ENCODE data around the gene STRN.
"Not testable (repeated sequence)": the region's sequence is repeated elsewhere in the genome, so short reads cannot be mapped to it uniquely, and the experiment has no call there.

The STRN gene

GRCh38 chr2:36966370-36967235 is at the start of gene STRN:
Gene STRN, minus strand, starts transcription at chr2:36966536. Its CDS starts 73 bp downstream, at chr2:36966463.
- peak within 1 kb of the TSS; percentile 93 for H3K4me3 ChIP-seq (ENCODE audit: low read depth, low read length)

GRCh38 chr2:37013315-37013641 is 46.9 kb upstream of the STRN start:
- Histone ChIP-seq H3K4me1 (ENCODE audit: control insufficient read depth, insufficient read depth, low read length) (no peaks in the 10 kb centered on the region; the same call in 1 of the 2 replicates), H3K27me3 (ENCODE audit: control insufficient read depth, insufficient read depth, low read length) (no peaks in the 10 kb centered on the region), H3K4me3 (ENCODE audit: low read depth, low read length) (no peak overlapping the region), H3K27ac (ENCODE audit: low read depth, low read length) (no peak overlapping the region), H3K9me3 (ENCODE audit: control insufficient read depth, insufficient read depth, low read length) (no peaks in the 10 kb centered on the region), H3K36me3 (ENCODE audit: control insufficient read depth, insufficient read depth, low read length) (peaks cover 20% of the 10 kb centered on the region), H3K9ac (ENCODE audit: low read depth, low read length) (no peak overlapping the region)

More at GRCh38 chr2:36966370-36967235, at the start of gene STRN:
- Histone ChIP-seq H3K27ac (ENCODE audit: low read depth, low read length) (peak within 1 kb of the TSS; percentile 97), H3K9ac (ENCODE audit: low read depth, low read length) (peak within 1 kb of the TSS; percentile 79), H3K4me1 (ENCODE audit: control insufficient read depth, insufficient read depth, low read length) (peaks cover 48% of the 10 kb centered on the region), H3K9me3 (ENCODE audit: control insufficient read depth, insufficient read depth, low read length) (no peaks in the 10 kb centered on the region), H3K36me3 (ENCODE audit: control insufficient read depth, insufficient read depth, low read length) (no peaks in the 10 kb centered on the region), H3K27me3 (ENCODE audit: control insufficient read depth, insufficient read depth, low read length) (no peaks in the 10 kb centered on the region)

GRCh38 chr2:37011130-37011529 is 44.8 kb upstream of the STRN start:
- Histone ChIP-seq H3K9me3 (ENCODE audit: control insufficient read depth, insufficient read depth, low read length) (no peaks in the 10 kb centered on the region), H3K27me3 (ENCODE audit: control insufficient read depth, insufficient read depth, low read length) (no peaks in the 10 kb centered on the region), H3K27ac (ENCODE audit: low read depth, low read length) (peak overlapping the region; percentile 37), H3K4me3 (ENCODE audit: low read depth, low read length) (no peak overlapping the region), H3K9ac (ENCODE audit: low read depth, low read length) (no peak overlapping the region), H3K36me3 (ENCODE audit: control insufficient read depth, insufficient read depth, low read length) (peaks cover 22% of the 10 kb centered on the region), H3K4me1 (ENCODE audit: control insufficient read depth, insufficient read depth, low read length) (no peaks in the 10 kb centered on the region; the same call in 1 of the 2 replicates)

GRCh38 chr2:37005118-37005868 is 39.0 kb upstream of the STRN start:
- H3K27ac ChIP-seq (ENCODE audit: low read depth, low read length): no peak overlapping the region
- no peak overlapping the region for H3K9ac ChIP-seq (ENCODE audit: low read depth, low read length)
- no peaks in the 10 kb centered on the region for H3K27me3 ChIP-seq (ENCODE audit: control insufficient read depth, insufficient read depth, low read length)
- peaks cover 44% of the 10 kb centered on the region for H3K36me3 ChIP-seq (ENCODE audit: control insufficient read depth, insufficient read depth, low read length)
- H3K4me3 ChIP-seq (ENCODE audit: low read depth, low read length): no peak overlapping the region
- no peaks in the 10 kb centered on the region for H3K4me1 ChIP-seq (ENCODE audit: control insufficient read depth, insufficient read depth, low read length)
- H3K9me3 ChIP-seq (ENCODE audit: control insufficient read depth, insufficient read depth, low read length): no peaks in the 10 kb centered on the region

GRCh38 chr2:37000988-37001556 is 34.7 kb upstream of the STRN start:
- H3K4me1 ChIP-seq (ENCODE audit: control insufficient read depth, insufficient read depth, low read length): no peaks in the 10 kb centered on the region
- no peaks in the 10 kb centered on the region for H3K27me3 ChIP-seq (ENCODE audit: control insufficient read depth, insufficient read depth, low read length)
- H3K36me3 ChIP-seq (ENCODE audit: control insufficient read depth, insufficient read depth, low read length): peaks cover 46% of the 10 kb centered on the region
- H3K27ac ChIP-seq (ENCODE audit: low read depth, low read length): no peak overlapping the region
- H3K4me3 ChIP-seq (ENCODE audit: low read depth, low read length): no peak overlapping the region
- no peak overlapping the region for H3K9ac ChIP-seq (ENCODE audit: low read depth, low read length)
- H3K9me3 ChIP-seq (ENCODE audit: control insufficient read depth, insufficient read depth, low read length): no peaks in the 10 kb centered on the region

- H3K27ac ChIP-seq (ENCODE audit: low read depth, low read length): no peak overlapping the region
- H3K27me3 ChIP-seq (ENCODE audit: control insufficient read depth, insufficient read depth, low read length): no peaks in the 10 kb centered on the region
- peaks cover 46% of the 10 kb centered on the region for H3K36me3 ChIP-seq (ENCODE audit: control insufficient read depth, insufficient read depth, low read length)
- H3K4me1 ChIP-seq (ENCODE audit: control insufficient read depth, insufficient read depth, low read length): no peaks in the 10 kb centered on the region
- H3K4me3 ChIP-seq (ENCODE audit: low read depth, low read length): no peak overlapping the region
- H3K9me3 ChIP-seq (ENCODE audit: control insufficient read depth, insufficient read depth, low read length): no peaks in the 10 kb centered on the region
- H3K9ac ChIP-seq (ENCODE audit: low read depth, low read length): no peak overlapping the region
Observed at GRCh38 chr2:37000318-37000717, 34.0 kb upstream of the STRN start.

GRCh38 chr2:36999416-36999815 is 33.1 kb upstream of the STRN start:
- H3K27me3 ChIP-seq (ENCODE audit: control insufficient read depth, insufficient read depth, low read length); H3K4me1 ChIP-seq (ENCODE audit: control insufficient read depth, insufficient read depth, low read length); H3K4me3 ChIP-seq (ENCODE audit: low read depth, low read length); H3K9me3 ChIP-seq (ENCODE audit: control insufficient read depth, insufficient read depth, low read length); H3K27ac ChIP-seq (ENCODE audit: low read depth, low read length); H3K9ac ChIP-seq (ENCODE audit: low read depth, low read length): not testable (repeated sequence)
- peaks cover 46% of the 10 kb centered on the region for H3K36me3 ChIP-seq (ENCODE audit: control insufficient read depth, insufficient read depth, low read length)

- no peaks in the 10 kb centered on the region for H3K27me3 ChIP-seq (ENCODE audit: control insufficient read depth, insufficient read depth, low read length)
- no peak overlapping the region for H3K9ac ChIP-seq (ENCODE audit: low read depth, low read length)
- peaks cover 4% of the 10 kb centered on the region; the same call in 1 of the 2 replicates for H3K36me3 ChIP-seq (ENCODE audit: control insufficient read depth, insufficient read depth, low read length)
- no peaks in the 10 kb centered on the region for H3K9me3 ChIP-seq (ENCODE audit: control insufficient read depth, insufficient read depth, low read length)
- H3K4me3 ChIP-seq (ENCODE audit: low read depth, low read length): no peak overlapping the region
- H3K4me1 ChIP-seq (ENCODE audit: control insufficient read depth, insufficient read depth, low read length): no peaks in the 10 kb centered on the region
- no peak overlapping the region for H3K27ac ChIP-seq (ENCODE audit: low read depth, low read length)
Observed at GRCh38 chr2:36993841-36994620, 27.7 kb upstream of the STRN start.

GRCh38 chr2:36988008-36988407 is 21.7 kb upstream of the STRN start:
- no peaks in the 10 kb centered on the region for H3K4me1 ChIP-seq (ENCODE audit: control insufficient read depth, insufficient read depth, low read length)
- H3K9ac ChIP-seq (ENCODE audit: low read depth, low read length): no peak overlapping the region
- no peak overlapping the region for H3K4me3 ChIP-seq (ENCODE audit: low read depth, low read length)
- H3K9me3 ChIP-seq (ENCODE audit: control insufficient read depth, insufficient read depth, low read length): no peaks in the 10 kb centered on the region
- H3K27me3 ChIP-seq (ENCODE audit: control insufficient read depth, insufficient read depth, low read length): no peaks in the 10 kb centered on the region
- H3K27ac ChIP-seq (ENCODE audit: low read depth, low read length): no peak overlapping the region
- H3K36me3 ChIP-seq (ENCODE audit: control insufficient read depth, insufficient read depth, low read length): 0 out of 2 replicates have a peak, but pooled peaks cover 4% of the 10 kb centered on the region

GRCh38 chr2:36982467-36982866 is 16.1 kb upstream of the STRN start:
- no peaks in the 10 kb centered on the region for H3K36me3 ChIP-seq (ENCODE audit: control insufficient read depth, insufficient read depth, low read length)
- no peaks in the 10 kb centered on the region for H3K4me1 ChIP-seq (ENCODE audit: control insufficient read depth, insufficient read depth, low read length)
- H3K9ac ChIP-seq (ENCODE audit: low read depth, low read length): no peak overlapping the region
- no peaks in the 10 kb centered on the region for H3K9me3 ChIP-seq (ENCODE audit: control insufficient read depth, insufficient read depth, low read length)
- H3K4me3 ChIP-seq (ENCODE audit: low read depth, low read length): no peak overlapping the region
- no peak overlapping the region for H3K27ac ChIP-seq (ENCODE audit: low read depth, low read length)
- H3K27me3 ChIP-seq (ENCODE audit: control insufficient read depth, insufficient read depth, low read length): no peaks in the 10 kb centered on the region

Measured in HUES48 (cell line).